HG02571 (cell line): ENCODE measurements around the gene ZSCAN5B.
"Not testable (repeated sequence)": the region's sequence is repeated elsewhere in the genome, so short reads cannot be mapped to it uniquely, and the experiment has no call there.

Experiments
- ATAC-seq: cut with Tn5 transposase; IDR thresholded peaks from one replicate; pipeline ENCODE4 v1.9.1; 2021; ENCODE audit warnings: mild to moderate bottlenecking, moderate library complexity; ENCODE audit not compliant: unreplicated experiment

The ZSCAN5B gene

GRCh38 chr19:56197646-56198045 is at the start of gene ZSCAN5B:
Gene ZSCAN5B (minus strand): TSS chr19:56197783. CDS start chr19:56193052, 4,731 bp downstream.
- not testable (repeated sequence) for ATAC-seq

GRCh38 chr19:56245764-56246163 is 48.2 kb upstream of the ZSCAN5B start:
- ATAC-seq: not testable (repeated sequence)

- no peak for ATAC-seq
These were observed 47.6 kb upstream of the ZSCAN5B start for GRCh38 chr19:56245121-56245740.

- ATAC-seq: no peak
These were observed 25.9 kb upstream of the ZSCAN5B start for GRCh38 chr19:56223481-56223880.

GRCh38 chr19:56222901-56223300 is 25.3 kb upstream of the ZSCAN5B start:
- ATAC-seq: no peak

GRCh38 chr19:56221851-56222250 is 24.3 kb upstream of the ZSCAN5B start:
- no peak for ATAC-seq

- not testable (repeated sequence) for ATAC-seq
These were observed 23.9 kb upstream of the ZSCAN5B start for GRCh38 chr19:56221442-56221841.

GRCh38 chr19:56218961-56219360 is 21.4 kb upstream of the ZSCAN5B start:
- ATAC-seq: no peak

- no peak for ATAC-seq
These were observed 19.7 kb upstream of the ZSCAN5B start for GRCh38 chr19:56217039-56217949.

- no peak for ATAC-seq
These were observed 14.1 kb upstream of the ZSCAN5B start for GRCh38 chr19:56211718-56212117.

GRCh38 chr19:56210036-56210435 is 12.5 kb upstream of the ZSCAN5B start:
- not testable (repeated sequence) for ATAC-seq

- no peak for ATAC-seq
These were observed 11.5 kb upstream of the ZSCAN5B start for GRCh38 chr19:56209091-56209490.

- ATAC-seq: not testable (repeated sequence)
These were observed 10.0 kb upstream of the ZSCAN5B start for GRCh38 chr19:56207581-56207980.

- no peak for ATAC-seq
These were observed 4.4 kb upstream of the ZSCAN5B start, which contains the start of gene ZSCAN5C for GRCh38 chr19:56201973-56202372. Gene ZSCAN5C (plus strand): TSS chr19:56202273. CDS start chr19:56205914, 3,641 bp downstream.

GRCh38 chr19:56199687-56200086 is 2.1 kb upstream of the ZSCAN5B start:
- ATAC-seq: no peak

- no peak for ATAC-seq
These were observed 3.5 kb downstream of the ZSCAN5B start for GRCh38 chr19:56193981-56194640.

- no peak for ATAC-seq
These were observed 5.9 kb downstream of the ZSCAN5B start for GRCh38 chr19:56191711-56192110.

- no peak for ATAC-seq
These were observed 6.5 kb downstream of the ZSCAN5B start for GRCh38 chr19:56191115-56191514.

GRCh38 chr19:56189785-56190184 is 7.8 kb downstream of the ZSCAN5B start:
- no peak for ATAC-seq

GRCh38 chr19:56177564-56178243 is 19.9 kb downstream of the ZSCAN5B start:
- no peak for ATAC-seq

GRCh38 chr19:56176881-56177280 is 20.7 kb downstream of the ZSCAN5B start:
- ATAC-seq: no peak
